Panc1 (cell line): ENCODE data around the gene RBBP4.

ENCODE experiments used
- TCF7L2 ChIP-seq: IDR thresholded peaks from 2 replicates; pipeline ENCODE4 v1.6.1; 2011; ENCODE audit warnings: mild to moderate bottlenecking, low read depth, low read length, inconsistent platforms
- TF ChIP-seq, protein P1 (sequence below): fragments of 450-650 bp; IDR thresholded peaks from 2 replicates; pipeline ENCODE4 v1.5.1; 2017; ENCODE audit warnings: mild to moderate bottlenecking
- TF ChIP-seq, protein P2 (sequence below), 2 experiments: IDR thresholded peaks; 2 replicates each; pipeline ENCODE4 v1.6.1; 2011 to 2012; ENCODE audit warnings: low read depth in 2 of 2, control low read depth in 1 of 2, low read length in 1 of 2, mild to moderate bottlenecking in 1 of 2, moderate library complexity in 1 of 2; ENCODE audit not compliant: insufficient read depth in 1 of 2

DNA sequence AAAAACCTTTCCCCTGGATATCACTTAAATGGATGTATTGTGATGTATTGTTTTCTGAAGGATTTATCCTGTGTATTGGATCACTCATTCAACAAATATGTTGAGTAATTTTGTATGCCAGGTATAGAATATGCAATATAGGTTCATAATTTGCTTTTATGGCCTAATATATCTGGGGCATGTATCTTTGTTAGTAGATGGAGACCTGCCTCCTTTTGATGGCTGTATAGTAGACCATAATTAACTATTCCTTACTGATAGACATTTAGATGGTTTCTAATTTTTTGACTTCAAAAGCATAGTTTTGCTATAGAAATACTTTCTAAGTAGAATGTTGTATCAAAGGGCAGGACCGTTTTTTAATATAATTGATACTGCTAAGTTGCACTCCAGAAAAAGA is 8.6 kb downstream of the RBBP4 start:
- TF ChIP-seq, protein P1, sequence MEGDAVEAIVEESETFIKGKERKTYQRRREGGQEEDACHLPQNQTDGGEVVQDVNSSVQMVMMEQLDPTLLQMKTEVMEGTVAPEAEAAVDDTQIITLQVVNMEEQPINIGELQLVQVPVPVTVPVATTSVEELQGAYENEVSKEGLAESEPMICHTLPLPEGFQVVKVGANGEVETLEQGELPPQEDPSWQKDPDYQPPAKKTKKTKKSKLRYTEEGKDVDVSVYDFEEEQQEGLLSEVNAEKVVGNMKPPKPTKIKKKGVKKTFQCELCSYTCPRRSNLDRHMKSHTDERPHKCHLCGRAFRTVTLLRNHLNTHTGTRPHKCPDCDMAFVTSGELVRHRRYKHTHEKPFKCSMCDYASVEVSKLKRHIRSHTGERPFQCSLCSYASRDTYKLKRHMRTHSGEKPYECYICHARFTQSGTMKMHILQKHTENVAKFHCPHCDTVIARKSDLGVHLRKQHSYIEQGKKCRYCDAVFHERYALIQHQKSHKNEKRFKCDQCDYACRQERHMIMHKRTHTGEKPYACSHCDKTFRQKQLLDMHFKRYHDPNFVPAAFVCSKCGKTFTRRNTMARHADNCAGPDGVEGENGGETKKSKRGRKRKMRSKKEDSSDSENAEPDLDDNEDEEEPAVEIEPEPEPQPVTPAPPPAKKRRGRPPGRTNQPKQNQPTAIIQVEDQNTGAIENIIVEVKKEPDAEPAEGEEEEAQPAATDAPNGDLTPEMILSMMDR = no peak
- TF ChIP-seq, protein P2, sequence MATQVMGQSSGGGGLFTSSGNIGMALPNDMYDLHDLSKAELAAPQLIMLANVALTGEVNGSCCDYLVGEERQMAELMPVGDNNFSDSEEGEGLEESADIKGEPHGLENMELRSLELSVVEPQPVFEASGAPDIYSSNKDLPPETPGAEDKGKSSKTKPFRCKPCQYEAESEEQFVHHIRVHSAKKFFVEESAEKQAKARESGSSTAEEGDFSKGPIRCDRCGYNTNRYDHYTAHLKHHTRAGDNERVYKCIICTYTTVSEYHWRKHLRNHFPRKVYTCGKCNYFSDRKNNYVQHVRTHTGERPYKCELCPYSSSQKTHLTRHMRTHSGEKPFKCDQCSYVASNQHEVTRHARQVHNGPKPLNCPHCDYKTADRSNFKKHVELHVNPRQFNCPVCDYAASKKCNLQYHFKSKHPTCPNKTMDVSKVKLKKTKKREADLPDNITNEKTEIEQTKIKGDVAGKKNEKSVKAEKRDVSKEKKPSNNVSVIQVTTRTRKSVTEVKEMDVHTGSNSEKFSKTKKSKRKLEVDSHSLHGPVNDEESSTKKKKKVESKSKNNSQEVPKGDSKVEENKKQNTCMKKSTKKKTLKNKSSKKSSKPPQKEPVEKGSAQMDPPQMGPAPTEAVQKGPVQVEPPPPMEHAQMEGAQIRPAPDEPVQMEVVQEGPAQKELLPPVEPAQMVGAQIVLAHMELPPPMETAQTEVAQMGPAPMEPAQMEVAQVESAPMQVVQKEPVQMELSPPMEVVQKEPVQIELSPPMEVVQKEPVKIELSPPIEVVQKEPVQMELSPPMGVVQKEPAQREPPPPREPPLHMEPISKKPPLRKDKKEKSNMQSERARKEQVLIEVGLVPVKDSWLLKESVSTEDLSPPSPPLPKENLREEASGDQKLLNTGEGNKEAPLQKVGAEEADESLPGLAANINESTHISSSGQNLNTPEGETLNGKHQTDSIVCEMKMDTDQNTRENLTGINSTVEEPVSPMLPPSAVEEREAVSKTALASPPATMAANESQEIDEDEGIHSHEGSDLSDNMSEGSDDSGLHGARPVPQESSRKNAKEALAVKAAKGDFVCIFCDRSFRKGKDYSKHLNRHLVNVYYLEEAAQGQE (IDR thresholded peaks at IDR 0.05; ENCODE audit: insufficient read depth in 1 of 2, low read depth in 2 of 2, low read length in 1 of 2) = no peak
- TF ChIP-seq TCF7L2 = no peak
